ENCODE measurements around the gene CABLES1. TPM values are rescaled to one million over a fixed set of nuclear protein-coding genes. Genes with fewer than 3 reads are reported as not detected.

CABLES1 gene
- total and polyA plus RNA-seq, 2 experiments from 2014 or later: 7.2 to 10.8 TPM

DNA sequence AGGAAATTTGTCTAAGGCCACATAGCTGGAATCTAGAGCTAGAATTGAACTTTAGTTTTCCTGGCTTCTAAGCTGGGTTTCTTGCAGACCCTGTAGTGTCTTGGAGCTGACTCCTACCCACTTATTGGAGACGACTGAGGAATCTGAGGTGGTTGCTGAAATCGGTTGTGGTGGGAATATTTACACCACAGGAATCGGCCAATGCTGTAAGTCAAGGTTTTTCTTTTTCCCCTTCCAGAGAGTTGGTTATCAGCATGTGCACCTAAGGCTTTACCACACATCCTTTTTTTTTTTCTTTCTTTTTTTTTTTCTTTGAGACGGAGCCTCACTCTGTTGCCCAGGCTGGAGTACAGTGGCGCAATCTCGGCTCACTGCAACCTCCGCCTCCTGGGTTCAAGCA is 9.4 kb downstream of the CABLES1 start:
- TF ChIP-seq EZH2 (IDR thresholded peaks at IDR 0.05; ENCODE audit: borderline replicate concordance) (no peak), CTCF (IDR thresholded peaks at IDR 0.05; ENCODE audit: poor library complexity) (no peak), EZH2phosphoT487 (IDR thresholded peaks at IDR 0.05; ENCODE audit: low read depth, severe bottlenecking, unreplicated experiment) (no peak)
- Histone ChIP-seq H3K4me1 (ENCODE audit: insufficient read depth) (peaks cover 42% of the 10 kb centered on the region), H3K4me3 (no peak overlapping the region), H3K9me2 (replicated peaks; ENCODE audit: insufficient read depth) (no peaks in the 10 kb centered on the region), H3K27ac (peak overlapping the region; percentile 91), H3K9me3 (ENCODE audit: low read depth) (no peaks in the 10 kb centered on the region), H4K20me1 (ENCODE audit: insufficient read depth, poor library complexity, severe bottlenecking) (no peaks in the 10 kb centered on the region), H3K36me3 (replicated peaks; ENCODE audit: insufficient read depth, low read depth) (no peaks in the 10 kb centered on the region), H3K4me2 (peak overlapping the region; percentile 45), H3K79me2 (peaks cover 56% of the 10 kb centered on the region), H2AFZ (no peak overlapping the region), H3K27me3 (no peaks in the 10 kb centered on the region)
- 99% methylated on average over 6 of the region's 7 CpGs for WGBS (ENCODE audit: low lambda C conversion rate, missing lambda C conversion rate)
- no peak for DNase-seq (ENCODE audit: low spot score)

- Histone ChIP-seq H3K27ac (no peak overlapping the region), H3K4me3 (no peak overlapping the region), H3K27me3 (no peaks in the 10 kb centered on the region), H3K9me2 (replicated peaks; ENCODE audit: insufficient read depth) (no peaks in the 10 kb centered on the region), H3K4me2 (no peak overlapping the region), H3K79me2 (peaks cover 49% of the 10 kb centered on the region), H3K36me3 (replicated peaks; ENCODE audit: insufficient read depth, low read depth) (no peaks in the 10 kb centered on the region), H3K4me1 (ENCODE audit: insufficient read depth) (peaks cover 39% of the 10 kb centered on the region), H2AFZ (no peak overlapping the region), H4K20me1 (ENCODE audit: insufficient read depth, poor library complexity, severe bottlenecking) (no peaks in the 10 kb centered on the region), H3K9me3 (ENCODE audit: low read depth) (no peaks in the 10 kb centered on the region)
- 60% methylated on average over 5 of the region's 5 CpGs for WGBS (ENCODE audit: low lambda C conversion rate, missing lambda C conversion rate)
- TF ChIP-seq EZH2 (IDR thresholded peaks at IDR 0.05; ENCODE audit: borderline replicate concordance) (no peak), EZH2phosphoT487 (IDR thresholded peaks at IDR 0.05; ENCODE audit: low read depth, severe bottlenecking, unreplicated experiment) (no peak), CTCF (IDR thresholded peaks at IDR 0.05; ENCODE audit: poor library complexity) (no peak)
- no peak for DNase-seq (ENCODE audit: low spot score)
Measured at GRCh38 chr18:23145621-23146020, 10.3 kb downstream of the CABLES1 start.

- Histone ChIP-seq H3K4me1 (ENCODE audit: insufficient read depth) (peaks cover 25% of the 10 kb centered on the region), H3K9me2 (replicated peaks; ENCODE audit: insufficient read depth) (no peaks in the 10 kb centered on the region), H4K20me1 (ENCODE audit: insufficient read depth, poor library complexity, severe bottlenecking) (no peaks in the 10 kb centered on the region), H2AFZ (no peak overlapping the region), H3K27ac (no peak overlapping the region), H3K4me2 (no peak overlapping the region), H3K36me3 (replicated peaks; ENCODE audit: insufficient read depth, low read depth) (no peaks in the 10 kb centered on the region), H3K4me3 (no peak overlapping the region), H3K27me3 (no peaks in the 10 kb centered on the region), H3K79me2 (peaks cover 51% of the 10 kb centered on the region), H3K9me3 (ENCODE audit: low read depth) (no peaks in the 10 kb centered on the region)
- no peak for DNase-seq (ENCODE audit: low spot score)
- no peak for TF ChIP-seq EZH2 (IDR thresholded peaks at IDR 0.05; ENCODE audit: borderline replicate concordance)
- TF ChIP-seq CTCF (IDR thresholded peaks at IDR 0.05; ENCODE audit: poor library complexity): no peak
- TF ChIP-seq EZH2phosphoT487 (IDR thresholded peaks at IDR 0.05; ENCODE audit: low read depth, severe bottlenecking, unreplicated experiment): no peak
- 90% methylated on average over 11 of the region's 11 CpGs for WGBS (ENCODE audit: low lambda C conversion rate, missing lambda C conversion rate)
Measured at GRCh38 chr18:23146861-23147469, 11.7 kb downstream of the CABLES1 start.
